Esophagus muscularis mucosa (tissue), 4 donors: Measurements from ENCODE around the gene TACSTD2.
"Not testable (repeated sequence)": the region's sequence is repeated elsewhere in the genome, so short reads cannot be mapped to it uniquely, and the experiment has no call there.

Experiments
- EP300 ChIP-seq: sonication (generic); formaldehyde crosslinking; IDR thresholded peaks from one replicate; pipeline ENCODE4 v1.6.1; 2017; ENCODE audit warnings: antibody characterized with exemption
- POLR2A ChIP-seq: fragments of 450-650 bp; IDR thresholded peaks from one replicate; pipeline ENCODE4 v1.6.1; 2017; ENCODE audit warnings: antibody characterized with exemption, moderate library complexity, mild to moderate bottlenecking, low read depth
- POLR2AphosphoS5 ChIP-seq, 2 donors: sonication (generic); formaldehyde crosslinking; IDR thresholded peaks; one replicate each; pipeline ENCODE4 v1.6.1; 2017; ENCODE audit warnings: antibody characterized with exemption in 2 of 2
- TF ChIP-seq, protein P1 (sequence below), 3 experiments: fragments of 200-600 bp in 2 of 3; fragments of 450-650 bp in 1 of 3; sonication (generic) in 2 of 3; IDR thresholded peaks; one replicate each; pipeline ENCODE4 v1.5.1; 2017 to 2019; ENCODE audit warnings: antibody characterized with exemption in 3 of 3, mild to moderate bottlenecking in 2 of 3, moderate library complexity in 1 of 3

- TF ChIP-seq, protein P1, sequence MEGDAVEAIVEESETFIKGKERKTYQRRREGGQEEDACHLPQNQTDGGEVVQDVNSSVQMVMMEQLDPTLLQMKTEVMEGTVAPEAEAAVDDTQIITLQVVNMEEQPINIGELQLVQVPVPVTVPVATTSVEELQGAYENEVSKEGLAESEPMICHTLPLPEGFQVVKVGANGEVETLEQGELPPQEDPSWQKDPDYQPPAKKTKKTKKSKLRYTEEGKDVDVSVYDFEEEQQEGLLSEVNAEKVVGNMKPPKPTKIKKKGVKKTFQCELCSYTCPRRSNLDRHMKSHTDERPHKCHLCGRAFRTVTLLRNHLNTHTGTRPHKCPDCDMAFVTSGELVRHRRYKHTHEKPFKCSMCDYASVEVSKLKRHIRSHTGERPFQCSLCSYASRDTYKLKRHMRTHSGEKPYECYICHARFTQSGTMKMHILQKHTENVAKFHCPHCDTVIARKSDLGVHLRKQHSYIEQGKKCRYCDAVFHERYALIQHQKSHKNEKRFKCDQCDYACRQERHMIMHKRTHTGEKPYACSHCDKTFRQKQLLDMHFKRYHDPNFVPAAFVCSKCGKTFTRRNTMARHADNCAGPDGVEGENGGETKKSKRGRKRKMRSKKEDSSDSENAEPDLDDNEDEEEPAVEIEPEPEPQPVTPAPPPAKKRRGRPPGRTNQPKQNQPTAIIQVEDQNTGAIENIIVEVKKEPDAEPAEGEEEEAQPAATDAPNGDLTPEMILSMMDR (IDR thresholded peaks at IDR 0.05) = not testable (repeated sequence)
- not testable (repeated sequence) for TF ChIP-seq POLR2AphosphoS5 (IDR thresholded peaks at IDR 0.05); POLR2A; EP300
Observed at GRCh38 chr1:58601921-58602320, 24.9 kb upstream of the TACSTD2 start.
